Prostate gland (tissue), 2 donors: ENCODE measurements around the gene BPIFB3. TPM values are rescaled to one million over a fixed set of nuclear protein-coding genes. Genes with fewer than 3 reads are reported as not detected.

ENCODE experiments used
- DNase-seq: peaks from one replicate; pipeline ENCODE4 v3.0.0-alpha.2; 2019; ENCODE audit warnings: low spot score
- H3K27ac ChIP-seq, 2 donors: fragments of 200-600 bp; sonication (generic); 2 replicates each; pipeline ENCODE4 v1.5.1; 2017 to 2019
- H3K27me3 ChIP-seq: fragments of 200-600 bp; sonication (generic); replicated peaks from 2 replicates; pipeline ENCODE4 v1.5.1; 2019; ENCODE audit not compliant: insufficient read depth
- H3K36me3 ChIP-seq, 2 donors: fragments of 200-600 bp; sonication (generic); 1 replicate in 1 of 2; 2 replicates in 1 of 2; pipeline versions ENCODE4 v1.5.1 to v1.8.1; 2017 to 2019
- H3K4me1 ChIP-seq: fragments of 200-600 bp; sonication (generic); replicated peaks from 2 replicates; pipeline ENCODE4 v1.5.1; 2019
- H3K4me3 ChIP-seq, 2 donors: fragments of 200-600 bp; sonication (generic); 2 replicates each; pipeline ENCODE4 v1.5.1; 2017 to 2019
- H3K9me3 ChIP-seq: fragments of 200-600 bp; sonication (generic); 2 replicates; pipeline ENCODE4 v1.5.1; 2017
- POLR2A ChIP-seq: fragments of 450-650 bp; IDR thresholded peaks from one replicate; pipeline ENCODE4 v1.6.1; 2016; ENCODE audit warnings: antibody characterized with exemption, mild to moderate bottlenecking
- POLR2AphosphoS5 ChIP-seq: sonication (generic); formaldehyde crosslinking; IDR thresholded peaks from one replicate; pipeline ENCODE4 v1.6.1; 2017; ENCODE audit warnings: antibody characterized with exemption
- WGBS: methylation state at CpG from one replicate; pipeline ENCODE4 v1.1.5; 2018; 5-methylcytosine and 5-hydroxymethylcytosine counted together
- intact Hi-C: fragments of 100-400 bp; cut with DNase I; formaldehyde crosslinking; loops from one replicate; pipeline ENCODE4 v1.14.2; 2022
- total RNA-seq, 2 donors: library from RNA; depleted of rRNA; stranded (reverse); fragments of >200 nt; gene quantifications; one replicate each; pipeline ENCODE4 v1.1.0, GENCODE V29; 2016
- TF ChIP-seq, protein P1 (sequence below), 4 experiments: fragments of 200-600 bp in 2 of 4; fragments of 450-650 bp in 2 of 4; sonication (generic) in 2 of 4; IDR thresholded peaks; 1 replicate in 3 of 4; 2 replicates in 1 of 4; pipeline ENCODE4 v1.5.1; 2016 to 2019; ENCODE audit warnings: antibody characterized with exemption in 4 of 4, mild to moderate bottlenecking in 2 of 4, moderate library complexity in 2 of 4

Gene BPIFB3
- total RNA-seq, 2 donors from 2014 or later = not detected

- no peaks in the 10 kb centered on the region for H3K4me1 ChIP-seq
- H3K27ac ChIP-seq = no peak overlapping the region
- no peak for DNase-seq
- no peak for TF ChIP-seq POLR2AphosphoS5
- no peaks in the 10 kb centered on the region for H3K36me3 ChIP-seq
- no peaks in the 10 kb centered on the region for H3K27me3 ChIP-seq
- intact Hi-C loops = no loop called here
- WGBS = 66% methylated on average over 3 of the region's 3 CpGs
- no peak overlapping the region for H3K4me3 ChIP-seq
- H3K9me3 ChIP-seq = no peaks in the 10 kb centered on the region
Observed at GRCh38 chr20:33021879-33022278, 31.8 kb upstream of the BPIFB3 start.

GRCh38 chr20:33022289-33022688 is 31.4 kb upstream of the BPIFB3 start:
- Histone ChIP-seq H3K4me1 (no peaks in the 10 kb centered on the region), H3K27me3 (no peaks in the 10 kb centered on the region), H3K4me3 (no peak overlapping the region), H3K9me3 (no peaks in the 10 kb centered on the region), H3K27ac (no peak overlapping the region), H3K36me3 (no peaks in the 10 kb centered on the region)
- 69% methylated on average over 4 of the region's 4 CpGs for WGBS
- no peak for DNase-seq
- intact Hi-C loops = no loop called here
- TF ChIP-seq POLR2A = no peak
- TF ChIP-seq POLR2AphosphoS5 = no peak
- TF ChIP-seq, protein P1, sequence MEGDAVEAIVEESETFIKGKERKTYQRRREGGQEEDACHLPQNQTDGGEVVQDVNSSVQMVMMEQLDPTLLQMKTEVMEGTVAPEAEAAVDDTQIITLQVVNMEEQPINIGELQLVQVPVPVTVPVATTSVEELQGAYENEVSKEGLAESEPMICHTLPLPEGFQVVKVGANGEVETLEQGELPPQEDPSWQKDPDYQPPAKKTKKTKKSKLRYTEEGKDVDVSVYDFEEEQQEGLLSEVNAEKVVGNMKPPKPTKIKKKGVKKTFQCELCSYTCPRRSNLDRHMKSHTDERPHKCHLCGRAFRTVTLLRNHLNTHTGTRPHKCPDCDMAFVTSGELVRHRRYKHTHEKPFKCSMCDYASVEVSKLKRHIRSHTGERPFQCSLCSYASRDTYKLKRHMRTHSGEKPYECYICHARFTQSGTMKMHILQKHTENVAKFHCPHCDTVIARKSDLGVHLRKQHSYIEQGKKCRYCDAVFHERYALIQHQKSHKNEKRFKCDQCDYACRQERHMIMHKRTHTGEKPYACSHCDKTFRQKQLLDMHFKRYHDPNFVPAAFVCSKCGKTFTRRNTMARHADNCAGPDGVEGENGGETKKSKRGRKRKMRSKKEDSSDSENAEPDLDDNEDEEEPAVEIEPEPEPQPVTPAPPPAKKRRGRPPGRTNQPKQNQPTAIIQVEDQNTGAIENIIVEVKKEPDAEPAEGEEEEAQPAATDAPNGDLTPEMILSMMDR (IDR thresholded peaks at IDR 0.05) = no peak

- Histone ChIP-seq H3K9me3 (no peaks in the 10 kb centered on the region), H3K36me3 (no peaks in the 10 kb centered on the region), H3K27me3 (no peaks in the 10 kb centered on the region), H3K27ac (no peak overlapping the region), H3K4me1 (no peaks in the 10 kb centered on the region), H3K4me3 (no peak overlapping the region)
- TF ChIP-seq POLR2AphosphoS5 = no peak
- TF ChIP-seq POLR2A = no peak
- 97% methylated on average over 7 of the region's 7 CpGs for WGBS
- intact Hi-C loops = no loop called here
- no peak for DNase-seq
Observed at GRCh38 chr20:33022694-33023438, 30.8 kb upstream of the BPIFB3 start.

DNA sequence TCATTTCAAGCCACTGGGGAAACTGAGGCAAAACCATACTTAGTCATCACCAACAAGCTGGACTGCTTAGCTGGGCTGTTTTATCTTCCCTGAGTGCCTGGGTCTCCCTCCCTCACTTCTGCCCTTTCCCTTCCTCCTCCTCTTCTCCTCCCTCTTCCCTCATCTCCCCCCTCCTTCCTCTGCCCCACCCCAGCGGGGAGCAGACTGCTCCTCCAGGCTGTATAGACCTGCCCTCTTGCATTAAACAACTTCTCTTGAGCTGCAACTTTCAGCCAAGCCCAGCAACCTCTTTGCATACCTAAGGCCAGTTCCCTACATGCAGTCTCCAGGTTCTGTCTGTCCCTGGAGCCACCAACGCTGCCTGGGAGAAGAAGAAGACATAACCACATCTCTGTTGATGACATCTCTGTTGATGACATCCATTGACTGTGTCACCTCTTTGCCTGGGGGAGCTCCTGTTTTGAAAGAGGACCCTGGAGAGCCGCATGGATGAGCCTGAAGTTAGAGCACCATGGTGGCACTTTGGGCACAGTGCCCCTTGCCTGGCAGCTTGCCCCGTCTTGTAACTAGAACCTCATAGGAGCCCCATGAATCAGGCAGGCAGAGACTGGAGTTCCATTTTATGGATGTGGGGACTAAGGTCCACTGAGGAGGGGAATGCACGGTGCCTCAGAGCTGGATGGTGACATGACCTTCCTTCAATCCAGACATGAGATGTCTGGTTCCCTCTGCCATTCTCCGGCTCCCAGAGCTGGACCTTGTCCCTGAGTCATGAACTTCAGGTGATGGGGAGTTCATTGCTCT is 30.1 kb upstream of the BPIFB3 start:
- Histone ChIP-seq H3K4me3 (no peak overlapping the region), H3K27ac (no peak overlapping the region), H3K9me3 (no peaks in the 10 kb centered on the region), H3K27me3 (no peaks in the 10 kb centered on the region), H3K36me3 (no peaks in the 10 kb centered on the region), H3K4me1 (no peaks in the 10 kb centered on the region)
- intact Hi-C loops = no loop called here
- 67% methylated on average over 6 of the region's 6 CpGs for WGBS
- TF ChIP-seq POLR2A (no peak), POLR2AphosphoS5 (no peak)
- TF ChIP-seq, protein P1 (IDR thresholded peaks at IDR 0.05) = no peak
- DNase-seq = no peak

GRCh38 chr20:33024243-33024560 is 29.5 kb upstream of the BPIFB3 start:
- 81% methylated on average over 1 of the region's 1 CpG for WGBS
- intact Hi-C loops = no loop called here
- TF ChIP-seq, protein P1 (IDR thresholded peaks at IDR 0.05) = no peak
- TF ChIP-seq POLR2A (no peak), POLR2AphosphoS5 (no peak)

More at GRCh38 chr20:33024243-33024560, 29.5 kb upstream of the BPIFB3 start:
- H3K27me3 ChIP-seq = no peaks in the 10 kb centered on the region
- DNase-seq = no peak
- no peaks in the 10 kb centered on the region for H3K36me3 ChIP-seq
- no peaks in the 10 kb centered on the region for H3K9me3 ChIP-seq
- H3K4me1 ChIP-seq = no peaks in the 10 kb centered on the region
- H3K4me3 ChIP-seq = no peak overlapping the region
- H3K27ac ChIP-seq = no peak overlapping the region
